HCT116 (cell line): ENCODE results near the gene ACTL10. TPM values are rescaled to one million over a fixed set of nuclear protein-coding genes. Genes with fewer than 3 reads are reported as not detected.

Source experiments
- ATAC-seq: fragments of 200-7000 bp; cut with Tn5 transposase; 2 replicates; pipeline ENCODE4 v1.9.1; 2020; ENCODE audit warnings: mild to moderate bottlenecking, moderate library complexity
- BruUV-seq: library from RNA; stranded (reverse); fragments of 400-500 nt; replicated peaks from 2 replicates; lab custom pipeline; 2021; lab: Mats Ljungman, UMichigan
- CTCF ChIA-PET: fragments of 300-600 bp; sonication (Branson Sonifier 250); formaldehyde crosslinking; loops from one replicate; lab custom pipeline; 2021; ENCODE audit warnings: antibody characterized with exemption; lab: Charles Lee
- POLR2A ChIA-PET: fragments of 300-600, 350-600 bp; sonication (Branson Sonifier 250); formaldehyde crosslinking; loops from one replicate; lab custom pipeline; 2021; ENCODE audit warnings: antibody characterized with exemption; lab: Charles Lee
- RAD21 ChIA-PET, 2 experiments: fragments of 300-600 bp; sonication (Branson Sonifier 250); formaldehyde crosslinking; loops; one replicate each; lab custom pipeline; 2023; ENCODE audit warnings: low total read pairs in 2 of 2; ENCODE audit not compliant: uncharacterized antibody in 2 of 2, unreplicated experiment in 2 of 2, low non-redundant PET in 1 of 2; lab: Charles Lee
- DNase-seq: peaks from one replicate; pipeline ENCODE4 v3.0.0-alpha.2; 2010; ENCODE audit warnings: low read depth, low spot score
- H2AFZ ChIP-seq: fragments of 200-600 bp; shearing (Covaris generic), sonication (generic); 2 replicates; pipeline ENCODE4 v1.6.1; 2017; ENCODE audit warnings: low read depth, mixed run types, mixed read lengths, antibody characterized with exemption, low read length; ENCODE audit not compliant: poor library complexity, severe bottlenecking
- H3K27ac ChIP-seq: 2 replicates; pipeline ENCODE4 v1.5.1; 2012; ENCODE audit warnings: low read depth, low read length
- H3K27me3 ChIP-seq: fragments of 200-600 bp; sonication (generic); 2 replicates; pipeline ENCODE4 v1.6.1; 2016; ENCODE audit warnings: mixed run types, low read length, mixed read lengths; ENCODE audit not compliant: insufficient read depth
- H3K36me3 ChIP-seq, 2 experiments: fragments of 200-500 bp in 1 of 2; fragments of 200-600 bp in 1 of 2; sonication (Bioruptor generic) in 1 of 2; sonication (generic) in 1 of 2; 2 replicates each; pipeline versions ENCODE4 v1.5.1 to v1.6.1; 2014 to 2016; ENCODE audit warnings: low read length in 2 of 2, inconsistent platforms in 1 of 2, mixed read lengths in 1 of 2, mixed run types in 1 of 2; ENCODE audit not compliant: insufficient read depth in 2 of 2, control insufficient read depth in 1 of 2
- H3K4me1 ChIP-seq, 2 experiments: fragments of 200-600 bp in 1 of 2; sonication (generic) in 1 of 2; 2 replicates each; pipeline versions ENCODE4 v1.5.1 to v1.6.1; 2012 to 2017; ENCODE audit warnings: low read length in 2 of 2, inconsistent platforms in 1 of 2, mild to moderate bottlenecking in 1 of 2, mixed read lengths in 1 of 2, mixed run types in 1 of 2, moderate library complexity in 1 of 2; ENCODE audit not compliant: insufficient read depth in 2 of 2, control insufficient read depth in 1 of 2
- H3K4me2 ChIP-seq: fragments of 200-600 bp; sonication (generic); 2 replicates; pipeline ENCODE4 v1.6.1; 2017; ENCODE audit warnings: mixed run types, low read length, mixed read lengths
- H3K4me3 ChIP-seq, 2 experiments: fragments of 200-600 bp in 1 of 2; sonication (generic) in 1 of 2; replicated peaks in 1 of 2; 2 replicates each; pipeline ENCODE4 v1.5.1; 2011 to 2016; ENCODE audit warnings: low read length in 2 of 2, control low read depth in 1 of 2, low read depth in 1 of 2, mild to moderate bottlenecking in 1 of 2, mixed read lengths in 1 of 2, mixed run types in 1 of 2
- H3K79me2 ChIP-seq: fragments of 200-600 bp; sonication (generic); 2 replicates; pipeline ENCODE4 v1.6.1; 2017; ENCODE audit warnings: mild to moderate bottlenecking, mixed run types, low read length, moderate library complexity, mixed read lengths; ENCODE audit not compliant: insufficient read depth
- H3K9ac ChIP-seq: fragments of 200-600 bp; sonication (generic); 2 replicates; pipeline ENCODE4 v1.6.1; 2016; ENCODE audit warnings: low read length, mixed read lengths
- H3K9me2 ChIP-seq: fragments of 200-600 bp; sonication (generic), shearing (Covaris generic); 2 replicates; pipeline ENCODE4 v1.6.1; 2017; ENCODE audit warnings: mixed run types, mild to moderate bottlenecking, moderate library complexity; ENCODE audit not compliant: insufficient read depth
- H3K9me3 ChIP-seq, 2 experiments: fragments of 200-500 bp in 1 of 2; fragments of 200-600 bp in 1 of 2; sonication (Bioruptor generic) in 1 of 2; sonication (generic) in 1 of 2; 2 replicates each; pipeline ENCODE4 v1.6.1; 2014 to 2017; ENCODE audit warnings: low read length in 2 of 2, mixed read lengths in 2 of 2, inconsistent platforms in 1 of 2, low read depth in 1 of 2, mild to moderate bottlenecking in 1 of 2, mixed run types in 1 of 2, moderate library complexity in 1 of 2; ENCODE audit not compliant: control insufficient read depth in 1 of 2, insufficient read depth in 1 of 2
- H4K20me1 ChIP-seq: fragments of 200-600 bp; sonication (generic), shearing (Covaris generic); 2 replicates; pipeline ENCODE4 v1.6.1; 2017; ENCODE audit warnings: mixed run types, mild to moderate bottlenecking, moderate library complexity; ENCODE audit not compliant: insufficient read depth
- CBX3 ChIP-seq: IDR thresholded peaks from 2 replicates; pipeline ENCODE4 v1.6.1; 2012; ENCODE audit warnings: low read depth
- CEBPB ChIP-seq: IDR thresholded peaks from 2 replicates; pipeline ENCODE4 v1.6.1; 2012; ENCODE audit warnings: low read depth
- EGR1 ChIP-seq: IDR thresholded peaks from 2 replicates; pipeline ENCODE4 v1.6.1; 2012; ENCODE audit warnings: low read depth
- ELF1 ChIP-seq: IDR thresholded peaks from 2 replicates; pipeline ENCODE4 v1.6.1; 2012; ENCODE audit warnings: low read depth, borderline replicate concordance
- FOSL1 ChIP-seq: IDR thresholded peaks from 2 replicates; pipeline ENCODE4 v1.6.1; 2012; ENCODE audit warnings: low read depth
- JUND ChIP-seq: IDR thresholded peaks from 2 replicates; pipeline ENCODE4 v1.6.1; 2012
- POLR2A ChIP-seq: IDR thresholded peaks from 2 replicates; pipeline ENCODE4 v1.7.0; 2011; ENCODE audit warnings: borderline replicate concordance; ENCODE audit not compliant: insufficient read depth, insufficient read length; ENCODE audit errors: extremely low read depth
- SIN3A ChIP-seq: IDR thresholded peaks from 2 replicates; pipeline ENCODE4 v1.6.1; 2012; ENCODE audit warnings: low read depth
- SP1 ChIP-seq: IDR thresholded peaks from 2 replicates; pipeline ENCODE4 v1.6.1; 2012; ENCODE audit warnings: low read depth
- SRF ChIP-seq: IDR thresholded peaks from 2 replicates; pipeline ENCODE4 v1.6.1; 2012; ENCODE audit warnings: low read depth
- TCF7L2 ChIP-seq: IDR thresholded peaks from 2 replicates; pipeline ENCODE4 v1.7.0; 2011; ENCODE audit warnings: borderline replicate concordance, inconsistent platforms; ENCODE audit not compliant: insufficient read depth, insufficient read length; ENCODE audit errors: extremely low read depth
- YY1 ChIP-seq: IDR thresholded peaks from 2 replicates; pipeline ENCODE4 v1.6.1; 2011; ENCODE audit warnings: low read length, low read depth, moderate library complexity, mild to moderate bottlenecking; ENCODE audit not compliant: insufficient replicate concordance; ENCODE audit errors: extremely low read depth
- ZNF274 ChIP-seq: fragments of 200-500 bp; sonication (Bioruptor generic); IDR thresholded peaks from 2 replicates; pipeline ENCODE4 v1.6.1; 2014; ENCODE audit warnings: mild to moderate bottlenecking, low read depth, low read length, inconsistent platforms
- intact Hi-C: fragments of 100-400 bp; cut with micrococcal nuclease; formaldehyde crosslinking; loops from 2 replicates; pipeline ENCODE4 v1.10.0; 2022
- total RNA-seq: library from RNA; stranded (reverse); gene quantifications from one replicate; pipeline ENCODE4 v1.2.1, GENCODE V29; 2021; ENCODE audit not compliant: unreplicated experiment
- TF ChIP-seq, protein P1 (sequence below): IDR thresholded peaks from 2 replicates; pipeline ENCODE4 v1.6.1; 2011; ENCODE audit warnings: mild to moderate bottlenecking, low read length, moderate library complexity; ENCODE audit not compliant: insufficient replicate concordance; ENCODE audit errors: extremely low read depth
- TF ChIP-seq, protein P2 (sequence below), 3 experiments: fragments of 200-600 bp in 1 of 3; sonication (generic) in 1 of 3; IDR thresholded peaks in 2 of 3; conservative IDR thresholded peaks in 1 of 3; 2 replicates each; pipeline ENCODE4 v1.5.1; 2012 to 2017; ENCODE audit warnings: low read depth in 2 of 3, low read length in 2 of 3, antibody characterized with exemption in 1 of 3, borderline replicate concordance in 1 of 3, control low read depth in 1 of 3, mild to moderate bottlenecking in 1 of 3, mixed read lengths in 1 of 3, mixed run types in 1 of 3, moderate library complexity in 1 of 3; ENCODE audit not compliant: insufficient read depth in 1 of 3
- TF ChIP-seq, protein P3 (sequence below): IDR thresholded peaks from 2 replicates; pipeline ENCODE4 v1.6.1; 2012; ENCODE audit warnings: low read depth

The ACTL10 gene
- total RNA-seq, 1 experiment from 2014 or later, result 0.22 TPM

DNA sequence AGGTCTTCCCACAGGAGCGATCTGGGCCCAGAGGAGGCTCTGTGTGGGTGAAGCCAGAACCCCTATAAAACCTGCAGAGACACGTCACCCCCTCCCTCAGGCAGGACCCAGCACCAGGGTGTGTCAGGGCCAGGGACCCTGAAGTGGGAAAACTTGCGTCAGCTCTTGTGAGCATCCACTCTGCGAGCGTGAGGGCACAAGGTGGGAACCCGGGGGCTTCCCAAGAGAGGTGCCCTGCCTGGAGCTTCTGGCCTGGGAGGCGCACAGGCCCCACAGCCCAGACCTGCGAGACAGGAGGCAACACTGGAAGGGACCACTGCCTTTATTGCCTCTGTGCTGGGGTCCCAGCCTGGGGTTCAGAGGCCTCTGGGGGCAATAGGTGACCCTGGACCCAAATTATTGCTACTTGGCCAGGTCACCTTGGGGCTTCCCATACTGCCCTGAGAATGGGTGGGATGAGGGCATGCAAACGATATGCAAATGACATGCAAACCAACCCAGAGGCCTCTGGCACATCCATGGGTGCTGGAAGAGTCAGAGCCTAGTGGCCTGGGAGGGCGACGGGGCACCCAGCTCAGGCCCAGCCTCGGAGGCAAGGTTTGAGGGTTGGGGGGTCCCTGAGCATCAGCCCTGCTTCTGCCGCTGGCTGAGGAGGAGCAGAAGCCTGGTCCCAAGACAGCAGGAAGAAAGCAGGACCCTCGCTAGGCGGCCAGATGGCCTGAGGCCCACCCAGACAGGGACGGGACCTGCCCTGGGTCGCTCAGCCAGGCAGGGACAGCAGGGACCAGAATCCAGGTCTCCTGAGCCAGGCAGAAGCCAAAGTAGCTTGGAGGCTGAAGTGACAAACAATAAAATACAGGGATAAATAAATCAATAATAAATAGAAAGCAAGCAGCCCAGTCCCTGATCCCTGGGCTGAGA is 9.7 kb upstream of the ACTL10 start:
- Histone ChIP-seq H3K9ac (no peak overlapping the region), H3K9me3 (no peaks in the 10 kb centered on the region), H3K27me3 (no peaks in the 10 kb centered on the region), H3K4me1 (peaks cover 0 to 12% of the 10 kb centered on the region in 2 experiments; a peak in 1 of 4 replicates), H3K9me2 (no peaks in the 10 kb centered on the region), H3K4me3 (no peak overlapping the region), H4K20me1 (no peaks in the 10 kb centered on the region), H3K27ac (no peak overlapping the region), H3K4me2 (no peak overlapping the region), H3K36me3 (peaks cover 0 to 3% of the 10 kb centered on the region in 2 experiments; a peak in 1 of 4 replicates), H2AFZ (no peak overlapping the region), H3K79me2 (no peaks in the 10 kb centered on the region)
- no TSS peak for BruUV-seq
- ChIA-PET RAD21 (no interaction called here), CTCF (no interaction called here), POLR2A (no interaction called here)
- DNase-seq (no peak), ATAC-seq (no peak)
- intact Hi-C loops, result loop anchor here (10.0 kb wide), 1 partner anchor 468 kb away; no protein-coding TSS in a partner anchor
- TF ChIP-seq SIN3A (no peak), POLR2A (no peak), SP1 (no peak), EGR1 (no peak), FOSL1 (no peak), CBX3 (no peak), SRF (no peak), CEBPB (no peak), JUND (no peak), TCF7L2 (no peak), ELF1 (no peak), ZNF274 (no peak), YY1 (no peak)
- TF ChIP-seq, protein P1, sequence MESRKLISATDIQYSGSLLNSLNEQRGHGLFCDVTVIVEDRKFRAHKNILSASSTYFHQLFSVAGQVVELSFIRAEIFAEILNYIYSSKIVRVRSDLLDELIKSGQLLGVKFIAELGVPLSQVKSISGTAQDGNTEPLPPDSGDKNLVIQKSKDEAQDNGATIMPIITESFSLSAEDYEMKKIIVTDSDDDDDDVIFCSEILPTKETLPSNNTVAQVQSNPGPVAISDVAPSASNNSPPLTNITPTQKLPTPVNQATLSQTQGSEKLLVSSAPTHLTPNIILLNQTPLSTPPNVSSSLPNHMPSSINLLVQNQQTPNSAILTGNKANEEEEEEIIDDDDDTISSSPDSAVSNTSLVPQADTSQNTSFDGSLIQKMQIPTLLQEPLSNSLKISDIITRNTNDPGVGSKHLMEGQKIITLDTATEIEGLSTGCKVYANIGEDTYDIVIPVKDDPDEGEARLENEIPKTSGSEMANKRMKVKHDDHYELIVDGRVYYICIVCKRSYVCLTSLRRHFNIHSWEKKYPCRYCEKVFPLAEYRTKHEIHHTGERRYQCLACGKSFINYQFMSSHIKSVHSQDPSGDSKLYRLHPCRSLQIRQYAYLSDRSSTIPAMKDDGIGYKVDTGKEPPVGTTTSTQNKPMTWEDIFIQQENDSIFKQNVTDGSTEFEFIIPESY, result no peak
- TF ChIP-seq, protein P2, sequence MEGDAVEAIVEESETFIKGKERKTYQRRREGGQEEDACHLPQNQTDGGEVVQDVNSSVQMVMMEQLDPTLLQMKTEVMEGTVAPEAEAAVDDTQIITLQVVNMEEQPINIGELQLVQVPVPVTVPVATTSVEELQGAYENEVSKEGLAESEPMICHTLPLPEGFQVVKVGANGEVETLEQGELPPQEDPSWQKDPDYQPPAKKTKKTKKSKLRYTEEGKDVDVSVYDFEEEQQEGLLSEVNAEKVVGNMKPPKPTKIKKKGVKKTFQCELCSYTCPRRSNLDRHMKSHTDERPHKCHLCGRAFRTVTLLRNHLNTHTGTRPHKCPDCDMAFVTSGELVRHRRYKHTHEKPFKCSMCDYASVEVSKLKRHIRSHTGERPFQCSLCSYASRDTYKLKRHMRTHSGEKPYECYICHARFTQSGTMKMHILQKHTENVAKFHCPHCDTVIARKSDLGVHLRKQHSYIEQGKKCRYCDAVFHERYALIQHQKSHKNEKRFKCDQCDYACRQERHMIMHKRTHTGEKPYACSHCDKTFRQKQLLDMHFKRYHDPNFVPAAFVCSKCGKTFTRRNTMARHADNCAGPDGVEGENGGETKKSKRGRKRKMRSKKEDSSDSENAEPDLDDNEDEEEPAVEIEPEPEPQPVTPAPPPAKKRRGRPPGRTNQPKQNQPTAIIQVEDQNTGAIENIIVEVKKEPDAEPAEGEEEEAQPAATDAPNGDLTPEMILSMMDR (IDR thresholded peaks at IDR 0.05 in 2 of 3, conservative IDR thresholded peaks at IDR 0.05 in 1 of 3; ENCODE audit: borderline replicate concordance in 1 of 3, insufficient read depth in 1 of 3, low read depth in 2 of 3, low read length in 2 of 3), result no peak
- TF ChIP-seq, protein P3, sequence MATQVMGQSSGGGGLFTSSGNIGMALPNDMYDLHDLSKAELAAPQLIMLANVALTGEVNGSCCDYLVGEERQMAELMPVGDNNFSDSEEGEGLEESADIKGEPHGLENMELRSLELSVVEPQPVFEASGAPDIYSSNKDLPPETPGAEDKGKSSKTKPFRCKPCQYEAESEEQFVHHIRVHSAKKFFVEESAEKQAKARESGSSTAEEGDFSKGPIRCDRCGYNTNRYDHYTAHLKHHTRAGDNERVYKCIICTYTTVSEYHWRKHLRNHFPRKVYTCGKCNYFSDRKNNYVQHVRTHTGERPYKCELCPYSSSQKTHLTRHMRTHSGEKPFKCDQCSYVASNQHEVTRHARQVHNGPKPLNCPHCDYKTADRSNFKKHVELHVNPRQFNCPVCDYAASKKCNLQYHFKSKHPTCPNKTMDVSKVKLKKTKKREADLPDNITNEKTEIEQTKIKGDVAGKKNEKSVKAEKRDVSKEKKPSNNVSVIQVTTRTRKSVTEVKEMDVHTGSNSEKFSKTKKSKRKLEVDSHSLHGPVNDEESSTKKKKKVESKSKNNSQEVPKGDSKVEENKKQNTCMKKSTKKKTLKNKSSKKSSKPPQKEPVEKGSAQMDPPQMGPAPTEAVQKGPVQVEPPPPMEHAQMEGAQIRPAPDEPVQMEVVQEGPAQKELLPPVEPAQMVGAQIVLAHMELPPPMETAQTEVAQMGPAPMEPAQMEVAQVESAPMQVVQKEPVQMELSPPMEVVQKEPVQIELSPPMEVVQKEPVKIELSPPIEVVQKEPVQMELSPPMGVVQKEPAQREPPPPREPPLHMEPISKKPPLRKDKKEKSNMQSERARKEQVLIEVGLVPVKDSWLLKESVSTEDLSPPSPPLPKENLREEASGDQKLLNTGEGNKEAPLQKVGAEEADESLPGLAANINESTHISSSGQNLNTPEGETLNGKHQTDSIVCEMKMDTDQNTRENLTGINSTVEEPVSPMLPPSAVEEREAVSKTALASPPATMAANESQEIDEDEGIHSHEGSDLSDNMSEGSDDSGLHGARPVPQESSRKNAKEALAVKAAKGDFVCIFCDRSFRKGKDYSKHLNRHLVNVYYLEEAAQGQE, result no peak
